DMS153 treated with DMSO at 0.1 percent for 48 hours (cell line): ENCODE results near the gene CISD1.
A peak's percentile ranks its signal among the peaks of the same experiment; 100 is the strongest.
"Not testable (repeated sequence)": the region's sequence is repeated elsewhere in the genome, so short reads cannot be mapped to it uniquely, and the experiment has no call there.

Experiments used
- DNase-seq: peaks from one replicate; lab custom pipeline; 2025; ENCODE audit not compliant: unreplicated experiment; lab: John Stamatoyannopoulos, UW

The CISD1 gene

GRCh38 chr10:58268946-58269781 is at the start of gene CISD1:
Gene CISD1 (plus strand): TSS chr10:58269162. CDS start chr10:58269274, 112 bp downstream.
- peak; percentile 95 for DNase-seq

DNA sequence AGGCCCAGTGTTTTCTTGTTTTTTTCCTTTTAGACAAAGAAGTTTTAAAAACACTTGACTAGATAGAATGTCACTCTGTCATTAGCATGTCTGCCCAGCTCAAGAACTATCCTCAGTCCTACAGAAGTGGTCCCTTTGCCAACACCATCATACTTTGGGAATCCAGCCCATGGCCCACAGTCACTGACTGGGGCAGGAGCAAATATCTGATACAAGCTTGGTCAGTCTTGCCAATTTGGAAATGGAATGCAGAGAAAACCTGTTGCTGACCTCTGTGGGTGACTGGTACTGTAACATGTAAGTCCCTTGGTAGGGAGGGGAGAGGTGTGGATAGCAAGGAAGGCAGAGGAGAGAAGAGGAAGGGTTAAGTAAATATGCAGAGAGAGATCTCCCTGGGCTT is 49.1 kb upstream of the CISD1 start:
- DNase-seq: no peak

DNA sequence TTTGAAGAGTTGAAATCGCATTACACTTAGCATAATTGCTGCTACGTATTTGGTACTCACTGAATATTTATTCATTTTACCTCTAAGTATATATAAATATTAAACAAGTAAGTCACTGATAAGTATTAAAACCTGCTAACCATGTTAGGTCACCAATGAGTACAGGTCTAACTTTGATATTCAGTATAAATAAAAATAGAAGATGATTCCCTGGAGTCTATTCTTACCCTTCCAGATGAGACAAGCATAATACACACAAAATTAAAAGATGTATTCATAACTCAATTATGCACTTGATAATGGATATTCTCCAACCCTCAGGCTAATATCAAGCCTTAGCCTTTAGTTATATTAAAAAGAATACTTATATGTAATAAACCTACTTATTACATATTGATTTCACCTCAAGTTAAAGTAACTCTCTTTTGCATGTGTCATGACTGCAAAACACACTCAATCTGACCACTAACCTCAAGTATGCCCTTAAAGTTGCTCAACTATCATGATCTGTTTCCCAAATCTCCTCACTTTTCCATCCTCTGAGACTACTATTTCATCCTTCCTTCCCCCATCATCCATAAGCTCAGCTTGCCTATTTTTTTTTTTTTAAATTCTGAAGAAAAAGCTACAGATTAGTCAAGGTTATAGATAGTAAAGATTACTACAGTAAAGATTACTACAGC is 48.1 kb upstream of the CISD1 start:
- no peak for DNase-seq

GRCh38 chr10:58225654-58226053 is 43.3 kb upstream of the CISD1 start:
- DNase-seq: no peak

GRCh38 chr10:58229856-58230255 is 39.1 kb upstream of the CISD1 start:
- not testable (repeated sequence) for DNase-seq

GRCh38 chr10:58237014-58237834 is 31.7 kb upstream of the CISD1 start:
- DNase-seq: no peak

DNA sequence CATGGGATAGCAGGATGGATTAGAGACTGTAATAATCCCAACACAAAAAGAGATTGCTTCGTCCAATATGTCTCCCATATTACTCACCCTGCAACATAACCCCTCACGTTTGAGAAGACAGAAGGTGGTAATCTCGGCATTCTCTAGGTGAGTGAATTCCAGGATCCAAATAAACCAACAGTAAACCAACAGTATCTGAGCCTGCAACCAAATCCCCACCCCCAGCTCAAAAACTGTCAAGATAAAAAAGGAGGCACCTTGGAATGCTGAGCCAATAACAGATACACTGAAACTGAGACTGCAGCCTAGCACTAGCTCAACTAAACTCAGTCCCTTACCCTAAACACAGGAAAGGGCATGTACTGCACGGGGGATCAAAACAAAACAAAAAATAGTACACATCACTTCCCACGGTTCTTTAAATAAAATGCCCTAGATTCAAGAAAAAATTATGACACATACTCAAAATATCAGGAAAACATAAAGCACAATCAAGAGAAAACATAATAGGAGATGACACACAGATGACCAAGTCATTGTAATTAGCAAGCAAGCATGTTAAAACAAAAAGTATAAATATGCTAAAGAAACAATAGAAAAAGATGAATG is 29.3 kb upstream of the CISD1 start:
- DNase-seq: no peak

DNA sequence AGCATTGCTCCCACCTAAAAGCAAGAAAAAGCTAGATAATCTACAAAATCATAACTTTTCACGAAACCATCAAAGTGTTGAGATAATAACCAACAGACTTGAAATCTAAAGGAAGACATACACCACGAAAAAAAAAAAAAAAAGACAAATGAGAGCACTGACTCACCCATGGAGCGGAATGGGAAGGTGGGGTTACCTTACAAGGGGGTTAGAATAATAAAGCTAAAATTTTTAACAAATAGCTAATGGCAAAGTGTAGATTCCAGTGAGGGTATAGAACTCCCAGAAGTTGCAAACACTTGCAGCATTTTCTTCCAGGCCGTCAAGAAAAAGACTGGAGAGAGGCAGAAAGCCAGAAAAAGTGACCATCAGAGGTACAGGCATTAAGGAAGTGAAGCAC is 28.4 kb upstream of the CISD1 start:
- DNase-seq: no peak

DNA sequence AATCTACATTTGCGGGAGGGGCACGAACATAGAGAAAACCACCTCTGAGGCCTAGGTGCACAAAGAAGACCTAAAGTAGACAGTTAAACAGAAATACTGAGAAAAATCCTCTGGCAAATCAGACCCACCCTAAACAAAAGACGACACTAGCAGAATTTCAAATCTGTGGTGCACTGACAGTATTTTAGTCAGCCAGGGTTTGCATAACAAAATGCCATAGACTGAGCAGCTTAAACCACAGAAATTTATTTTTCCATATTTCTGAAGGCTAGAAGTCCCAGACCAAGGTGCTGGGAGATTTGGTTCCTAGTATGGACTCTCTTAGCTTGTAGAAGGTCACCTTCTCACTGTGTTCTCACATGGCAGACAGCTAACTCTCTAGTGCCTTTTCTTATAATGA is 27.6 kb upstream of the CISD1 start:
- no peak for DNase-seq

DNA sequence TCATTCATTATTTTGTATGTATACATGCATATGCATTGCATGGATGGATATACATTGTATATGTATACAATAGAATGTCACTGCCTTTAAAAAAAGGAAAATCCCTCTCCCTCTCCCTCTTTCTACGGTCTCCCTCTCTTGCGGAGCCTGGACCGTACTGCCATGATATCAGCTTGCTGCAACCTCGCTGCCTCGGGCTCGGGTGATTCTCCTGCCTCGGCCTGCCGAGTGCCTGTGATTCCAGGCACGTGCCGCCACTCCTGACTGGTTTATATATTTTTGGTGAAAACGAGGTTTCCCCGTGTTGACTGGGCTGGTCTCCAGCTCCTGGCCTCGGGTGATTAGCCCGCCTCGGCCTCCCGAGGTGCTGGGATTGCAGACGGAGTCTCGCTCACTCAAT is 25.7 kb upstream of the CISD1 start:
- no peak for DNase-seq

DNA sequence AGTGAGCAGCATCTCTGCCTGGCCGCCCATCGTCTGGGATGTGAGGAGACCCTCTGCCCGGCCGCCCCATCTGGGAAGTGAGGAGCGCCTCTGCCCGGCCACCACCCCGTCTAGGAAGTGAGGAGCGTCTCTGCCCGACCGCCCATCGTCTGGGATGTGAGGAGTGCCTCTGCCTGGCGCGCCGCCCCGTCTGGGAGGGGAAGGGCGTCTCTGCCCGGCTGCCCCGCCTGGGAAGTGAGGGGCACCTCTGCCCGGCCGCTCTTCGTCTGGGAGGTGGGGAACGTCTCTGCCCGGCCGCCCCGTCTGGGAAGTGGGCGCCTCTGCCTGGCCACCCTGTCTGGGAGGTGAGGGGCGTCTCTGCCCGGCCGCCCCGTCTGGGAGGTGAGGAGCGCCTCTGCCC is 25.2 kb upstream of the CISD1 start:
- not testable (repeated sequence) for DNase-seq

GRCh38 chr10:58244242-58244641 is 24.7 kb upstream of the CISD1 start:
- not testable (repeated sequence) for DNase-seq

DNA sequence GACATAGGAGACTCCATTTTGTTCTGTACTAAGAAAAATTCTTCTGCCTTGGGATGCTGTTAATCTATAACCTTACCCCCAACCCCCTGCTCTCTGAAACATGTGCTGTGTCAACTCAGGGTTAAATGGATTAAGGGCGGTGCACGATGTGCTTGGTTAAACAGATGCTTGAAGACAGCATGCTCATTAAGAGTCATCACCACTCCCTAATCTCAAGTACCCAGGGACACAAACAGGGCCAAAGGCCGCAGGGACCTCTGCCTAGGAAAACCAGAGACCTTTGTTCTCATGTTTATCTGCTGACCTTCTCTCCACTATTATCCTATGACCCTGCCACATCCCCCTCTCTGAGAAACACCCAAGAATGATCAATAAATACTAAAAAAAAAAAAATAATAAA is 24.3 kb upstream of the CISD1 start:
- not testable (repeated sequence) for DNase-seq

- no peak for DNase-seq
Measured at GRCh38 chr10:58253184-58253583, 15.8 kb upstream of the CISD1 start.

GRCh38 chr10:58254644-58255043 is 14.3 kb upstream of the CISD1 start:
- DNase-seq: no peak

DNA sequence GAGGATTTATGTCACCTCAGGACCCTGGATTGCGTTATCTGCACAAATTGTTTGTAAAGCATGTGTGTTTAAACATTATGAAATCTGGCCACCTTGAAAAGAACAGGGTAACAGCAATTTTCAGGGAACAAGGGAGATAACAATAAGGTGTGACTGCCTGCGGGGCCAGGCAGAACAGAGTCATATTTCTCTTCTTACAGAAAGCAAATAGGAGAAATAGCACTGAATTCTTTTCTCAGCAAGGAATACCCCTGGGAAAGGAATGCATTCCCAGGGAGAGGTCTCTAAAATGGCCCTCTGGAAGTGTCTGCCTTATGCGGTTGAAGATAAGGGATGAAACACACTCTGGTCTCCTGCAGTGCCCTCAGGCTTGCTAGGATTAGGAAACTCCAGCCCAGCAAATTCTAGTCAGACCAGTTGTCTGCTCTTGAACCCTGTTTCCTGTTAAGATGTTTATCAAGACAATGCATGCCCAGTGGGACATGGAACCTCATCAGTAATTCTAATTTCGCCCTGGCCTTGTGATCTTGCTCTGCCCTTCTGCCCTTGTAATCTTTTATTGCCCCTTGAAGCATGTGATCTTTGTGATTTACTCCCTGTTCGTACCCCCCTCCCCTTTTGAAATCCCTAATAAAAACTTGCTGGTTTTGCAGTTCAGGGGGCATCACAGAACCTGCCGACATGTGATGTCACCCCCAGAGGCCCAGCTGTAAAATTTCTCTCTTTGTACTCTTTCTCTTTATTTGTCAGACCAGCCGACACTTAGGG is 12.8 kb upstream of the CISD1 start:
- DNase-seq: not testable (repeated sequence)

DNA sequence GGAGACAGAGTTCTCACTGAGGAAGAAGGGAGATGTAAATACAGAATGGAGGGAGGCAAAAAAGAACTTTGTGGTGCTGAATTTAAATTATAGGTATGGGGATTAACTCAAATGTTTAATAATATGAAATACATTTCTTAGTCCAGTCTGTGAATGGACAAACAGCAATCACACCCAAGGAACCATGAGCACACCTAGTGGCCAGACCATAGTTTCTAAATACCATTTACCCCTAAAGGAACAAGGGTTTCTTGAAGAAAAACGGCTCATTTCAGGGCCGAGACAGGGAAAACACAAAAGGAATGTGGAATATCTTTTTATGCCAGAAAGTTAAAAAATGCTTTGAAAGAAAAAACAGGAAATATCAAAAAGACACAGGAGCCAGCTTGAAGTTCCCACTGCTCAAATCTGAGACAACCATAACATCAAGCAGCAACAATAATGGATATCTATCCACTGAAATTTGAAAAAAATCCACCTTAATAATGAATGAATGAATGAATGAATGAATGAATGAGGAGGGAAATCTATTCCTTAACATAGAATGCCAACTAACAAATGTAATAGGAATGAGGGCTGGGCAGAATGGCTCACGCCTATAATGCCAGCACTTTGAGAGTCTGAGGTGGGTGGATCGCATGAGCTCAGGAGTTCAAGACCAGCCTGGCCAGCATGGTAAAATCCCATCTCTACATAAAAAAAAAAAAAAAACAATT is 9.8 kb upstream of the CISD1 start:
- no peak for DNase-seq

GRCh38 chr10:58260334-58260733 is 8.6 kb upstream of the CISD1 start:
- no peak for DNase-seq

DNA sequence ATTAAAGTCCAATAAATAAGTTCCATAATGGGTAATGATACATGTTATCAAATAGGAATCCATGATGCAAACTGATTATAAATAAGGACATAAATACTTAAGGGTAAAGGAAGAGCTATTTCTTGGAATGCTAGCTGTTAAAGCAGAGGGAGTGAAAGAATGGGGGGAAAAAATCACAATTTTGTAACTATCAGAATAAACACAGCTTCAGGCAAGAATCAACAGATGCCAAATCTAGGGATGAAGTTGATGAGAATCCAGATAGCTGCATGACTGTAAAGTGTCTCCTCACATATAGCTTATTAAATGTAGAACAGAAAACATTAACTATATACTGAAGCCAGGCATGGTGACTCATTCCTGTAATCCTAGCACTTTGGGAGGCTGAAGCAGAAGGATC is 6.2 kb upstream of the CISD1 start:
- no peak for DNase-seq

DNA sequence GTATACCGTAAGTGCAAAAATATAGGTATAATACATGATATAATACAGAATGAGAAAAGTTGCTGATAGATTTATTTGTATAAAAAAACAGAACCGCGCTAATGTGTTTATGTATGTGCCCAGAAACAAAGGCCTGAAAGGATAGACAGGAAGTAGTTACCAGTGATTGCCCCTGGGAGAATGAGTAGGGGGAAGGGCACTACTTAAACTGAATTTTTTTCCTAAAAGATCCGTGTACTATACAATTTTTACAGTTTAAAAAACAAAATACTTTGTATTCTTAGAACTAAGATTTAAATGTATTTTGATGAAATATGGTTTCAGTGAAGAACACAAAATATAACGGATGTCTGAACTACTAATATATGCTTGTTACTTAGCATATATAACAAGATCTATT is 4.2 kb upstream of the CISD1 start:
- DNase-seq: peak; percentile 34
